NCI-H526 treated with DMSO at 0.1 percent for 48 hours (cell line): ENCODE results near the gene CTDP1.

Experiments used
- DNase-seq: peaks from one replicate; lab custom pipeline; 2025; lab: John Stamatoyannopoulos, UW

Gene CTDP1

GRCh38 chr18:79766308-79766707 lies 86.7 kb downstream of the CTDP1 start:
- DNase-seq = no peak

- DNase-seq = no peak
Measured at GRCh38 chr18:79768745-79769144, 89.1 kb downstream of the CTDP1 start.

GRCh38 chr18:79769698-79770500 lies 90.3 kb downstream of the CTDP1 start:
- DNase-seq = no peak

GRCh38 chr18:79770501-79770815 lies 90.9 kb downstream of the CTDP1 start:
- no peak for DNase-seq

- no peak for DNase-seq
Measured at GRCh38 chr18:79770826-79771225, 91.2 kb downstream of the CTDP1 start.

- no peak for DNase-seq
Measured at GRCh38 chr18:79771446-79772107, 92.0 kb downstream of the CTDP1 start.

- DNase-seq = no peak
Measured at GRCh38 chr18:79772108-79772864, 92.7 kb downstream of the CTDP1 start.

GRCh38 chr18:79772865-79773696 lies 93.5 kb downstream of the CTDP1 start:
- DNase-seq = no peak

GRCh38 chr18:79774111-79774510 lies 94.5 kb downstream of the CTDP1 start:
- DNase-seq = no peak

GRCh38 chr18:79775441-79776221 lies 96.0 kb downstream of the CTDP1 start:
- no peak for DNase-seq

GRCh38 chr18:79776674-79777073 lies 97.1 kb downstream of the CTDP1 start:
- no peak for DNase-seq

- no peak for DNase-seq
Measured at GRCh38 chr18:79778291-79778791, 98.7 kb downstream of the CTDP1 start.

- no peak for DNase-seq
Measured at GRCh38 chr18:79779021-79779699, 99.6 kb downstream of the CTDP1 start.

- DNase-seq = no peak
Measured at GRCh38 chr18:79779700-79780190, 100.1 kb downstream of the CTDP1 start.

GRCh38 chr18:79780547-79780946 lies 100.9 kb downstream of the CTDP1 start:
- DNase-seq = no peak

GRCh38 chr18:79781331-79781941 lies 101.8 kb downstream of the CTDP1 start:
- DNase-seq = no peak

GRCh38 chr18:79782566-79783308 lies 103.1 kb downstream of the CTDP1 start:
- DNase-seq = no peak

- no peak for DNase-seq
Measured at GRCh38 chr18:79784071-79784913, 104.7 kb downstream of the CTDP1 start.
